ENCODE results near the gene RAD23A.

Gene RAD23A

GRCh38 chr19:13002166-13002898 lies 56.7 kb downstream of the RAD23A start:
- Histone ChIP-seq H2BK5ac (ENCODE audit: low read depth, low read length, poor library complexity, severe bottlenecking) (no peak overlapping the region), H3K9ac (ENCODE audit: low read length) (peak overlapping the region; percentile 85), H2AK5ac (ENCODE audit: low read length, severe bottlenecking) (no peak overlapping the region), H3K9me3 (ENCODE audit: control insufficient read depth, low read length) (no peaks in the 10 kb centered on the region), H2BK12ac (ENCODE audit: low read length in 2 of 2) (no peak overlapping the region), H2BK15ac (ENCODE audit: low read depth, poor library complexity, severe bottlenecking) (no peak overlapping the region), H3K27me3 (ENCODE audit: control insufficient read depth in 1 of 2, insufficient read depth in 1 of 2, low read length in 2 of 2) (peaks cover 0 to 46% of the 10 kb centered on the region in 2 experiments), H3K14ac (ENCODE audit: low read length in 2 of 2) (no peak overlapping the region), H3K4me1 (ENCODE audit: control insufficient read depth, insufficient read depth, low read depth, low read length) (no peaks in the 10 kb centered on the region), H3K23ac (ENCODE audit: low read length in 2 of 2) (no peak overlapping the region), H2BK120ac (ENCODE audit: low read depth, low read length) (no peak overlapping the region), H4K8ac (ENCODE audit: low read length) (no peak overlapping the region), H3K36me3 (ENCODE audit: control insufficient read depth in 1 of 2, insufficient read depth in 2 of 2, low read depth in 1 of 2, low read length in 2 of 2) (peaks cover 9 to 11% of the 10 kb centered on the region in 2 experiments), H3K4ac (ENCODE audit: low read depth in 1 of 2, low read length in 2 of 2) (no peak overlapping the region), H3K4me3 (ENCODE audit: insufficient read depth in 1 of 2, low read depth in 1 of 2, low read length in 2 of 2) (peak overlapping the region in 1 of 2 experiments; percentile 69), H3K18ac (ENCODE audit: low read depth in 1 of 2, low read length in 2 of 2) (no peak overlapping the region), H3K79me1 (replicated peaks; ENCODE audit: low read length, poor library complexity, severe bottlenecking) (no peaks in the 10 kb centered on the region), H4K91ac (ENCODE audit: low read length) (no peak overlapping the region), H2AFZ (ENCODE audit: low read depth, low read length) (no peak overlapping the region), H3K27ac (ENCODE audit: low read length, poor library complexity, severe bottlenecking) (no peak overlapping the region), H3K4me2 (ENCODE audit: low read length, poor library complexity, severe bottlenecking) (no peak overlapping the region)
- WGBS: 70% methylated on average over 29 of the region's 29 CpGs
- DNase-seq: no peak

GRCh38 chr19:13003081-13003480 lies 57.4 kb downstream of the RAD23A start:
- Histone ChIP-seq H3K14ac (ENCODE audit: low read length in 2 of 2) (no peak overlapping the region), H3K9me3 (ENCODE audit: control insufficient read depth, low read length) (no peaks in the 10 kb centered on the region), H3K4me1 (ENCODE audit: control insufficient read depth, insufficient read depth, low read depth, low read length) (no peaks in the 10 kb centered on the region), H3K4me2 (ENCODE audit: low read length, poor library complexity, severe bottlenecking) (no peak overlapping the region), H3K27me3 (ENCODE audit: control insufficient read depth in 1 of 2, insufficient read depth in 1 of 2, low read length in 2 of 2) (peaks cover 0 to 49% of the 10 kb centered on the region in 2 experiments), H3K18ac (ENCODE audit: low read depth in 1 of 2, low read length in 2 of 2) (no peak overlapping the region), H3K4ac (ENCODE audit: low read depth in 1 of 2, low read length in 2 of 2) (no peak overlapping the region), H4K8ac (ENCODE audit: low read length) (no peak overlapping the region), H3K27ac (ENCODE audit: low read length, poor library complexity, severe bottlenecking) (no peak overlapping the region), H3K36me3 (ENCODE audit: control insufficient read depth in 1 of 2, insufficient read depth in 2 of 2, low read depth in 1 of 2, low read length in 2 of 2) (peaks cover 8 to 11% of the 10 kb centered on the region in 2 experiments), H3K9ac (ENCODE audit: low read length) (peak overlapping the region; percentile 85), H2BK5ac (ENCODE audit: low read depth, low read length, poor library complexity, severe bottlenecking) (no peak overlapping the region), H2BK12ac (ENCODE audit: low read length in 2 of 2) (no peak overlapping the region), H4K91ac (ENCODE audit: low read length) (no peak overlapping the region), H3K4me3 (ENCODE audit: insufficient read depth in 1 of 2, low read depth in 1 of 2, low read length in 2 of 2) (peak overlapping the region in 1 of 2 experiments; percentile 65), H3K23ac (ENCODE audit: low read length in 2 of 2) (no peak overlapping the region), H2BK15ac (ENCODE audit: low read depth, poor library complexity, severe bottlenecking) (no peak overlapping the region), H3K79me1 (replicated peaks; ENCODE audit: low read length, poor library complexity, severe bottlenecking) (no peaks in the 10 kb centered on the region), H2AFZ (ENCODE audit: low read depth, low read length) (no peak overlapping the region), H2BK120ac (ENCODE audit: low read depth, low read length) (no peak overlapping the region), H2AK5ac (ENCODE audit: low read length, severe bottlenecking) (no peak overlapping the region)
- 91% methylated on average over 14 of the region's 15 CpGs for whole genome bisulfite sequencing
- DNase-seq: no peak

Small RNA genes within 50 kb of the gene (small RNA-seq; reads per million reads assigned to genes)
- gene MIR5695 (ENCODE audit: low read depth) (3.5 reads per million, percentile 27 among the genes with 10 or more reads in this experiment), gene MIR6515 (ENCODE audit: low read depth) (9.5 reads per million, percentile 77 among the genes with 10 or more reads in this experiment)
